A673 (cell line): ENCODE measurements around the gene AMZ1. TPM values are rescaled to one million over a fixed set of nuclear protein-coding genes. Genes with fewer than 3 reads are reported as not detected.
"Not testable (repeated sequence)": the region's sequence is repeated elsewhere in the genome, so short reads cannot be mapped to it uniquely, and the experiment has no call there.

ENCODE experiments used
- BruUV-seq: library from RNA; stranded (reverse); fragments of 400-500 nt; replicated peaks from 2 replicates; lab custom pipeline; 2021; lab: Mats Ljungman, UMichigan
- CTCF ChIA-PET: fragments of 300-600 bp; sonication (Branson Sonifier 250); formaldehyde crosslinking; loops from one replicate; lab custom pipeline; 2022; ENCODE audit warnings: antibody characterized with exemption; lab: Charles Lee
- POLR2A ChIA-PET: fragments of 300-600 bp; sonication (Branson Sonifier 250); formaldehyde crosslinking; loops from one replicate; lab custom pipeline; 2022; ENCODE audit warnings: antibody characterized with exemption; ENCODE audit not compliant: low non-redundant PET; lab: Charles Lee
- DNase-seq: peaks from one replicate; pipeline ENCODE4 v3.0.0-alpha.2; 2015; ENCODE audit warnings: low spot score
- H3K27ac ChIP-seq: fragments of 200-600 bp; sonication (generic); 2 replicates; pipeline ENCODE4 v1.5.1; 2016; ENCODE audit warnings: mixed run types, low read depth, mild to moderate bottlenecking, mixed read lengths, antibody characterized with exemption, low read length; ENCODE audit not compliant: poor library complexity, severe bottlenecking
- H3K27me3 ChIP-seq: fragments of 200-600 bp; sonication (generic); replicated peaks from 2 replicates; pipeline ENCODE4 v1.6.1; 2017; ENCODE audit warnings: mixed run types, low read depth, mild to moderate bottlenecking, mixed read lengths, antibody characterized with exemption, low read length; ENCODE audit not compliant: insufficient read depth, poor library complexity
- H3K36me3 ChIP-seq: fragments of 200-600 bp; sonication (generic); 2 replicates; pipeline ENCODE4 v1.6.1; 2016; ENCODE audit warnings: mixed run types, mild to moderate bottlenecking, mixed read lengths, antibody characterized with exemption, low read length; ENCODE audit not compliant: insufficient read depth, poor library complexity, severe bottlenecking
- H3K4me1 ChIP-seq: fragments of 200-600 bp; sonication (generic); 2 replicates; pipeline ENCODE4 v1.6.1; 2017; ENCODE audit warnings: mixed run types, mild to moderate bottlenecking, mixed read lengths, antibody characterized with exemption, low read length; ENCODE audit not compliant: insufficient read depth, poor library complexity, severe bottlenecking
- H3K4me3 ChIP-seq: fragments of 200-600 bp; sonication (generic); 2 replicates; pipeline ENCODE4 v1.5.1; 2016; ENCODE audit warnings: low read depth, mixed run types, mild to moderate bottlenecking, mixed read lengths, low read length; ENCODE audit not compliant: poor library complexity, severe bottlenecking
- H3K9me3 ChIP-seq: fragments of 200-600 bp; sonication (generic); 2 replicates; pipeline ENCODE4 v1.6.1; 2016; ENCODE audit warnings: mixed run types, low read depth, mild to moderate bottlenecking, mixed read lengths, antibody characterized with exemption, low read length; ENCODE audit not compliant: poor library complexity, severe bottlenecking
- EZH2 ChIP-seq: fragments of 200-600 bp; sonication (generic); IDR thresholded peaks from 2 replicates; pipeline ENCODE4 v1.6.1; 2017; ENCODE audit warnings: borderline replicate concordance, low read depth, mild to moderate bottlenecking, mixed read lengths, antibody characterized with exemption, low read length; ENCODE audit not compliant: poor library complexity, severe bottlenecking
- intact Hi-C: fragments of 100-400 bp; cut with micrococcal nuclease; formaldehyde crosslinking; loops from one replicate; pipeline ENCODE4 v1.10.0; 2022; ENCODE audit not compliant: unreplicated experiment
- total RNA-seq: library from RNA; stranded (reverse); gene quantifications from 2 replicates; pipeline ENCODE4 v1.2.3, GENCODE V29; 2021
- TF ChIP-seq, protein P1 (sequence below): fragments of 300-800, 200-600 bp; sonication (generic); conservative IDR thresholded peaks from 2 replicates; pipeline ENCODE4 v1.5.1; 2017; ENCODE audit warnings: low read depth, mild to moderate bottlenecking, antibody characterized with exemption, low read length, moderate library complexity, mixed read lengths

AMZ1 gene
- total RNA-seq, 1 experiment from 2014 or later = not detected

DNA sequence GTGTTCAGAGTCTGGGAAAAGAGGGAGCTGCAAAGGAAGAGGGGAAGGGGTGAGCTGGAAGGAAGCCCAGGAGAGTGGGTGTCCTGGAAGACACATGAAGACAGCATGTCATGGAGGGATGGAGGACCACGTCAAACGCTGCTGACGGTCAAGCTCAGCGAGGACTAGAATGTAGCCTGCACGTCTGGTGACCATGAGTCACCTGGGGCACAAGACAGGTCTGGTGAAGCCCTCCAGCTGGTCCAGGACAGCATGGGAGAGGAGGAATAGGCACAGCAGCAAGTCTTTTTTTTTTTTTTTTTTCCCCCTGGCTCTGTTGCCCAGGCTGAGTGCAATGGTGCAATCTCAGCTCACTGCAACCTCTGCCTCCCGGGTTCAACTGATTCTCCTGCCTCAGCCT lies 19.6 kb upstream of the AMZ1 start:
- ChIA-PET POLR2A (no interaction called here), CTCF (interaction anchor here (1.4 kb wide), 1 partner anchor 41 kb away, joined by 11 read pairs; no protein-coding TSS in a partner anchor)
- intact Hi-C loops = no loop called here
- Histone ChIP-seq H3K4me3 (no peak overlapping the region), H3K27me3 (no peaks in the 10 kb centered on the region), H3K36me3 (no peaks in the 10 kb centered on the region), H3K9me3 (no peaks in the 10 kb centered on the region), H3K4me1 (no peaks in the 10 kb centered on the region), H3K27ac (no peak overlapping the region)
- no peak for TF ChIP-seq EZH2
- TF ChIP-seq, protein P1, sequence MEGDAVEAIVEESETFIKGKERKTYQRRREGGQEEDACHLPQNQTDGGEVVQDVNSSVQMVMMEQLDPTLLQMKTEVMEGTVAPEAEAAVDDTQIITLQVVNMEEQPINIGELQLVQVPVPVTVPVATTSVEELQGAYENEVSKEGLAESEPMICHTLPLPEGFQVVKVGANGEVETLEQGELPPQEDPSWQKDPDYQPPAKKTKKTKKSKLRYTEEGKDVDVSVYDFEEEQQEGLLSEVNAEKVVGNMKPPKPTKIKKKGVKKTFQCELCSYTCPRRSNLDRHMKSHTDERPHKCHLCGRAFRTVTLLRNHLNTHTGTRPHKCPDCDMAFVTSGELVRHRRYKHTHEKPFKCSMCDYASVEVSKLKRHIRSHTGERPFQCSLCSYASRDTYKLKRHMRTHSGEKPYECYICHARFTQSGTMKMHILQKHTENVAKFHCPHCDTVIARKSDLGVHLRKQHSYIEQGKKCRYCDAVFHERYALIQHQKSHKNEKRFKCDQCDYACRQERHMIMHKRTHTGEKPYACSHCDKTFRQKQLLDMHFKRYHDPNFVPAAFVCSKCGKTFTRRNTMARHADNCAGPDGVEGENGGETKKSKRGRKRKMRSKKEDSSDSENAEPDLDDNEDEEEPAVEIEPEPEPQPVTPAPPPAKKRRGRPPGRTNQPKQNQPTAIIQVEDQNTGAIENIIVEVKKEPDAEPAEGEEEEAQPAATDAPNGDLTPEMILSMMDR = no peak
- no TSS peak for BruUV-seq
- no peak for DNase-seq

DNA sequence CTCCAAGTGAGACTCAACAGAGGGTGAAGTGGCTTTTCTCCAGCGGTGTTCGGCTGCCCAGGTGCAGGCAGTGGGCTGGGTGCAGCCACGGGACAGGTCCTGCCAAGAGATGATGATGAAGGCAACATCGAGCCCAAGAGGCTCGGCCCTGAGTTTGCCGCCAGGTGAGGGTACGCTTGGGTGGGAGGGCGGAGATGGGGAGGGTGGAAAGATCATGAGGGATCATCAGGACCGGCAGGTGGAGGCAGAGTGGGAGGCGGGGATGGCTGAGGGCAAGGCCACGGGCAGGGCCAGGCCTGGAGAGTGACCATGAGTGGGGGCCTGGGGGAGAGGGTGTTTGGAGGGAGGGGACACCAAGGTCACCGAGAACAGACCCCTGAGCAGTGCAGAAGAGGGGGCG lies 17.8 kb upstream of the AMZ1 start:
- no TSS peak for BruUV-seq
- no peaks in the 10 kb centered on the region for H3K36me3 ChIP-seq
- peaks cover 6% of the 10 kb centered on the region for H3K9me3 ChIP-seq
- TF ChIP-seq EZH2 = no peak
- TF ChIP-seq, protein P1 = no peak
- no peak overlapping the region for H3K4me3 ChIP-seq
- no peak for DNase-seq
- no peak overlapping the region for H3K27ac ChIP-seq
- ChIA-PET POLR2A (no interaction called here), CTCF (interaction anchor here (0.6 to 1.2 kb wide), 3 partner anchors 11 to 1483 kb away, joined by 3 to 9 read pairs (median 5); no protein-coding TSS in a partner anchor)
- no peaks in the 10 kb centered on the region for H3K4me1 ChIP-seq
- intact Hi-C loops = no loop called here
- no peaks in the 10 kb centered on the region for H3K27me3 ChIP-seq

DNA sequence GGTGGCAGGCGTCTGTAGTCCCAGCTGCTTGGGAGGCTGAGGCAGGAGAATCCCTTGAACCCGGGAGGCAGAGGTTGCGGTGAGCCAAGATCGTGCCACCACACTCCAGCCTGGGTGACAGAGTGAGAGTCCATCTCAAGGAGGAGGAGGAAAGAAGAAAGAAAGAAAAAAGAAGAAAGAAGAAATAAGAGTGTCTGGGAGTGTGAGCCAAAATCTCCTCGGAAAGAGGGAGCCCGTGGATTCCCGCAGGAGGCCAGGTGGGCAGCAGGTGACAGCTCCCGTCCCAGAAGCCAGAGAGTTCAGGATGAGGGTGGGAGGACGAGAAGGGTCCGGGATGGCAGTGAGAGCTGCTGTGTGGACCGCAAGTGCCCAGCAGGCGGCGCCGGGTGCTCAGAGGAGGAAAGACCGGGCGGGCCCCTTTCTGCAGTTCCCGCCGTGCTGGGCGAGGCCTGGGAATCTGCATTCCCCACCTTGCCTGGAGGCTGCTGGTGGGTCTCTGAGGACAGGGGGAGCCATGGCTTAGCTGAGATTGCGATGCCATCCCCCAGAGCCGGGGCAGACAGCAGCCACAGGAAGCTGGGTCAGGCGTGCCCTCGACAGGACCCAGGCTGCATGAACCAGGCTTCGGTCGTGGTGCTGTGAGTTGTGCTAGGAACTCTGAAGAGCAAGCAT lies 17.1 kb upstream of the AMZ1 start:
- H3K27me3 ChIP-seq = no peaks in the 10 kb centered on the region
- CTCF ChIA-PET = interaction anchor here (0.5 to 1.2 kb wide), 4 partner anchors 11 to 1482 kb away, joined by 3 to 9 read pairs (median 6); no protein-coding TSS in a partner anchor
- no TSS peak for BruUV-seq
- intact Hi-C loops = no loop called here
- POLR2A ChIA-PET = no interaction called here
- DNase-seq = peak; percentile 77
- TF ChIP-seq, protein P1 = peak; percentile 90
- no peak for TF ChIP-seq EZH2
- H3K27ac ChIP-seq = no peak overlapping the region
- H3K4me1 ChIP-seq = no peaks in the 10 kb centered on the region
- H3K36me3 ChIP-seq = no peaks in the 10 kb centered on the region
- H3K9me3 ChIP-seq = peaks cover 6% of the 10 kb centered on the region
- H3K4me3 ChIP-seq = no peak overlapping the region

DNA sequence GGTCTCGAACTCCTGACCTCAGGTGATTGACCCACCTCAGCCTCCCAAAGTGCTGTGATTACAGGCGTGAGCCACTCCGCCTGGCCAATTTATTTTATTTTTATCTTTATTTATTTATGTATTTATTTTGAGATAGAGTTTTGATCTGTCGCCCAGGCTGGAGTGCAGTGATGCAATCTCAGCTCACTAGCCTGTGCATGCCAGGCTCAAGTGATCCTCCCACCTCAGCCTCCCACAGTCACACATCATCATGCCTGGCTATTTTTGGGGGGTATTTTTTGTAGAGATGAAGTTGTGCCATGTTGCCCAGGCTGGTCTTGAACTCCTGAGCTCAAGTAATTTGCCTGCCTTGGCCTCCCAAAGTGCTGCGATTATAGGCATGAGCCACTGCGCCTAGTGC lies 14.8 kb upstream of the AMZ1 start:
- H3K9me3 ChIP-seq, H3K4me1 ChIP-seq, DNase-seq, H3K27me3 ChIP-seq, BruUV-seq, H3K36me3 ChIP-seq, intact Hi-C loops, POLR2A ChIA-PET, H3K4me3 ChIP-seq, H3K27ac ChIP-seq, CTCF ChIA-PET: not testable (repeated sequence)
